ENCODE measurements around the gene DUSP22.

DNA sequence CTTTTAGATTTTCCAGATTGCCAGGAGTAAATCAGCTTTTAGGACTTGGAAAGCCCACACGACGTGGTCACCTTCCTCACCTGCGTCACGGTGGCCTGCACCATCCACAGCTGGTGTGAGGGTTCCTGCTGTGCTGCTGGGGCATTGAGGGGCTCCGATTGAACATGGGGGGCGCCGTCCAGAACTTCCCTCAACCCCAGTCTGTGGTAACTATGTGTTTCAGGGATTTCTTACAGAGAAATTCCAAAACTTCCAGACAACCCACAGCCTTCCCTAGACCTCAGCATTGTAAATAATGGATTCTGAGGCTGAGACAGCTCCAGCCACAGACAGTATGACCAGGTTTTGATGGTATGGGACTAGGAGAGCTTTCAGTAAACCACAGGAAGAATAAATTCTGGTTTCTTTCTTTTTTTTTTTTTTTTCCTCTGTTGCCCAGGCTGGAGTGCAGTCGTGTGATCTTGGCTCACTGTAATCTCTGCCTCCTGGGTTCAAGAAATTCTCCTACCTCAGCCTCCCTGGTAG is 52.6 kb downstream of the DUSP22 start:
- TF ChIP-seq POLR2A (IDR thresholded peaks at IDR 0.05; ENCODE audit: low read length), result no peak
- no peak for TF ChIP-seq GATA1 (IDR thresholded peaks at IDR 0.05; ENCODE audit: low read depth, low read length)
